Limb (tissue), 2 donors: ENCODE measurements around the gene RPUSD3.
"Not testable (repeated sequence)": the region's sequence is repeated elsewhere in the genome, so short reads cannot be mapped to it uniquely, and the experiment has no call there.

Source experiments
- DNase-seq, 2 donors: peaks; one replicate each; pipeline ENCODE4 v3.0.0-alpha.2; 2016; ENCODE audit errors: extremely low spot score in 2 of 2

Gene RPUSD3, protein sequence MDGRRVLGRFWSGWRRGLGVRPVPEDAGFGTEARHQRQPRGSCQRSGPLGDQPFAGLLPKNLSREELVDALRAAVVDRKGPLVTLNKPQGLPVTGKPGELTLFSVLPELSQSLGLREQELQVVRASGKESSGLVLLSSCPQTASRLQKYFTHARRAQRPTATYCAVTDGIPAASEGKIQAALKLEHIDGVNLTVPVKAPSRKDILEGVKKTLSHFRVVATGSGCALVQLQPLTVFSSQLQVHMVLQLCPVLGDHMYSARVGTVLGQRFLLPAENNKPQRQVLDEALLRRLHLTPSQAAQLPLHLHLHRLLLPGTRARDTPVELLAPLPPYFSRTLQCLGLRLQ

DNA sequence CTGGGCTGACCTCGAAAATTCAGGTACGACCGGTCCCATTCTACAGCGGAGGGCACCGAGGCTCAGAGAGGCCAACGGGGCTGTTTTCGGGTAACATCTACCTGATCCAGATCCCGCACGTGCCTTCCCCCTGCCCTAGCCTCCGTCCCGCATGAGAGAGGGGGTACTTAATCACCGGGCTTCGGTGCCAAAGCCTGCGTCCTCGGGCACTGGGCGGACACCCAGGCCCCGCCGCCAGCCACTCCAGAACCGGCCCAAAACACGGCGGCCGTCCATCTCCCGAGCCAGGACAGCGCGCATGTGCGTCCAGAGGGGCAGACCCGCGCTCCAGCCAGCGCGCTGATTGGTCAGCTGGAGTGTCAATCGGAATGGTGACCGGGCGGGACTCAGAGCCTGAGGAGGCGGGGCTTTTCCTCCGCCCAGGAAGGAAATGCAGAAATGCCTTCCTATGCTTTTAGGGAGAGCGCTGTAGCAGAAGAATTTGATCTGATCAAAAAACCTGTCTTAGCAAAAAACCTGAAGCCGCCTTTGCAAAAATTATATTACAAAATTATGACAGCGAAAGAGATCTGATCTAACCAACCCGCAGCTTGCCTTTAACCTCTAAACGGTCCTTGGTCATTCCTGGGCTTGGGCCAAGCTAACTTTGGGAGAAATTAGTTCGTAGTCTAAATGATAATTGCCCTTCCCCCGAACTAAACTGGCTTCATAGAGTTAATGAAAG lies at the start of gene RPUSD3:
RPUSD3 (minus strand) TSS at position 294 of the 724 bp plus-strand sequence; CDS start at position 276, 18 bp downstream.
- peak; percentile 93 to 99 for DNase-seq

DNA sequence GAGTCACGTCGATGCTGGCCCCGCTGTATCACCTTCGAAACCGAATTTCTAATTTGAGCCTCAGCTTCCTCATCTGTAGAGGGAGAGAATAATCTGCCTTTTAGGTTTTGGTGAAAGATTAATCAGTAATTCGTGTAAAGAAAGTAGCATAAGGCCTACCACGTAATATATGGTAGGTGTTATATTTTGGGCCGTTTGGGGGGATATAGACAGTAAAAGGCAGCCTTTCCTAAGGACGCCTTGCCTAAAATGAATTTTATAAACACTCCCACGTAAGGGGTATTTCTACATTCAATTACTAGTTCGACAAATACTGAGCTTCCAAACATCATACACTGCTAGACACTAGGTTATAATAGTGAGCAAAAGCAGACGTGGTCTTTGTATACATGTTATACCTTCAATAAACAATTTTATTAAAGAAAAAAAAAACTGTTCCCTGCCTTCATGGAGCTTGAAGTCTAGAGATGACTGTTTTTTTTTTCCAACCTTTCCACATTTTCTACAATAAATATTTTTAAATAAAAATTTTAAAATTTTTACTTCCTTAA lies 47.3 kb upstream of the RPUSD3 start:
- no peak for DNase-seq

DNA sequence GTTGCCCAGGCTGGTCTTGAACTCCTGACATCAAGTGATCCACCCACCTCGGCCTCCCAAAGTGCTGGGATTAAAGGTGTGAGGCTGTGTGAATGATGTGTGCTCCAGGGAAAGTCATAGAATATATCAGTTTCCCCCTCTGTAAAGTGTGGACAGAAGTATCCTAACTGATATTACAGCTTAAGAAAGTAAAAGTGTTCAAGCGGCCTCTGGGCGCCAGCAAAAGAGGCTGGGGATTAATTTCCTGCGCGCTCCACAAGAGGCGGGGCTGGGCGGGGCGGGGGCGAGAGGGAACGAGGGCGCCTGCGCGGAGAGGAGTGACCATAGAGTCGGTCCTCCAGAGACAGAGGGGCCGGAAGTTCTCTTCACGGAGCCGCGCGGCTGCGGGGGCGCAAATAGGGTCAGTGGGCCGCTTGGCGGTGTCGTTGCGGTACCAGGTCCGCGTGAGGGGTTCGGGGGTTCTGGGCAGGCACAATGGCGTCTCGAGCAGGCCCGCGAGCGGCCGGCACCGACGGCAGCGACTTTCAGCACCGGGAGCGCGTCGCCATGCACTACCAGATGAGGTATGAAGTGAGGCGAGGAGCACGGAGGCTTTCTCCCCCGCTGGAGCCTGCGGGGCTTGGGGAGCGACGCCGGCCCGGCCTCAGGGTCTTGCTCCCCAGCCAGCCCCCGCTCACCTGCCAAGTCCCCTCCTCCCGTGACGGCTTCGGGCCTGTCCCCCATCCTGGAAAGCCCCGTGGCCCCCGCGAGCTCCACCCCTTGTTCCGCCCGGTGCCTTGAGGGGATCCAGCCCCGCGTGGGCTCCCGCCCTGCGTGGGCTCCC lies 46.7 kb upstream of the RPUSD3 start, which contains the start of gene JAGN1:
JAGN1 (plus strand) TSS at position 362 of the 823 bp plus-strand sequence; CDS start at position 475, 113 bp downstream.
- peak; percentile 84 to 96 for DNase-seq

DNA sequence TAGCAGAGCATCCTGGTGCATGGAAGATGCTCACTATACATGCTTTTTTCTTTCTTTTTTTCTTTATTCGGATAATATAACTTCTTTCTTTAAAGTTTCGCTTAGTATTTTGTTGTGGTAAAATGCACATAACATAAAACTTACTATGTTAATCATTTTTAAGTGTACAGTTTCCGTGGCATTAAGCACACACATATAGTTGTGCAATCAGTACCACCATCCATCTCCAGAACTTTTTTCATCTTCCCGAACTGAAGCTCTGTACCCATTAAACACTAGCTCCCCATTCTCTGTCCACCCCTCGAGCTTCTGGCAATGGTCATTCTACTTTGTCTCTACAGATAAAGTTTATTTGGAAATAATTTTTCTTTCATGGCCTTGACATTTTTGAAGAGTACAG lies 45.6 kb upstream of the RPUSD3 start:
- DNase-seq, result no peak

DNA sequence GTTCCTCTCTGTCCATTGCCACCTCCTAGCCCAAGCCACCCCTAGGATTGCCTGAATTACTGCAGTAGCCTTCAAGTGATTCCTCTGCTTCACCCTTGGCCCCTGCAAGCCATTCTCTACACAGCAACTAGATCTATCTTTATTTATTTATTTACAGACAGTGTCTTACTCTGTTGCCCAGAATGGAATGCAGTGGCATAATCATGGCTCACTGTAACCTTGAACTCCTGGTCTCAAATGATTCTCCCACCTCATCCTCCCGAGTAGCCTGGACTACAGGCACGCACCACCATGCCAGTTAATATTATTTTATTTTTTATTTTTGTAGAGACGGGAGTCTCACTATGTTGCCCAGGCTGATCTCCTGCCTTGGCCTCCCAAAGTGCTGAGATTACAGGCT lies 44.7 kb upstream of the RPUSD3 start:
- DNase-seq, result no peak

DNA sequence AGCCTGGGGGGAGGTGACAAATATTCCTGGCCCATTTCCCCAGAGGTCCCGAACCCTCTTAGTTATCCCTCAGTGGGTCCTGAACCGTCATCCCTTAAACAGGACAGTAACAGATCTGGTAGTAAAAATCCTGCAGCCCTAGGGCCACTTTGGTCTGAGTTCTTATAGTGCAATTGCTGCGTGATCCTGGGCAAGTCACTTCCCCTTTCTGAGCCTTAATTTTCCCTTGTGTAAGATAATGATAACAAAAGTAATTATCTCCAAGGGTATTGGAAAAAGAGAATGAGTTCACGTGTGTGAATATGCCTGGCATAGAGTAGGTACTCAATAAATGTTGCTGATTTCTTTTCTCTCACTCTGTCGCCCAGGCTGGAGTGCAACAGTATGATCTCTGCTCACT lies 43.7 kb upstream of the RPUSD3 start:
- no peak for DNase-seq

DNA sequence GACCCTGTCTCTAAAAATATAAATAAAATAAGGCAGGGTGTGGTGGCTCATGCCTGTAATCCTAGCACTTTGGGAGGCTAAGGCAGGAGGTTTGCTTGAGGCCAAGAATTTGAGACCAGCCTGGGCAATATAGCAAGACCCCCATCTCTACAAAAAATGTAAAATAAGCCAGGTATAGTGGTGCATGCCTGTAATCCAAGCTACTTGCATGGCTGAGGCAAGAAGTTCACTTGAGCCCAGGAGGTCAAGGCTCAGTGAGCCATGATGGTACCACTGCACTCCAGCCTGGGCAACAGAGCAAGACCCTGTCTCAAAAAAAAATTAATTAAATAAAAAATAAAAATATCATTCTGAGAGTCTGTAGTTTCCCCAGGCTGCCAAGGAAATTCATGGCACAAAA lies 42.5 kb upstream of the RPUSD3 start:
- no peak for DNase-seq

DNA sequence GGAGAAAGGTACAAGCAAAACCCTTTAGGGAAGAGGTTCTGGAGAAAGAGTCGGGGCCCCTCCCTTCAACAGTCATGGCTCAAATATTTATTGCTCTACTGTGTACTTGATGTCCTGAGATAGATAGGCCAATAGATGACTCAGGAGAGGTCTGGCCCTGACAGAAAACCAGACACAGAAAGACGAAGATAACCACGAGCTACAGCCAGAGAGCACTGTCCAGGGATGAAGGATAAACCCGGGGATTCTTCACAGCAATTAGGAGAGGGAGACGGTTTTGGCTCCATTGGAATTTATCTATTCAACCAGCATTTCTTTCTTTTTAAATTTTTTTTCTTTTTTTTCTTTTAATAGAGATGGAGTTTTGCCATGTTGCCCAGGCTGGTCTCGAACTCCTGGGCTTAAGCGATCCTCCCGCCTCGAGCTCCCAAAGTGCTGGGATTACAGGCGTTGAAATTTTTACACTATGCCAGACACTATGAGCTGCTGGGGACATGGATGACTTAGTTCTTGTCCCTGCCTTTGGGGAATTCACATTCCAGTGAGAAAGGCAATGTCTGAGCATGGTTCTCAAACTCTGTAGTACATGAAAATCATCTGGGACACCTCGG lies 40.9 kb upstream of the RPUSD3 start:
- no peak for DNase-seq

DNA sequence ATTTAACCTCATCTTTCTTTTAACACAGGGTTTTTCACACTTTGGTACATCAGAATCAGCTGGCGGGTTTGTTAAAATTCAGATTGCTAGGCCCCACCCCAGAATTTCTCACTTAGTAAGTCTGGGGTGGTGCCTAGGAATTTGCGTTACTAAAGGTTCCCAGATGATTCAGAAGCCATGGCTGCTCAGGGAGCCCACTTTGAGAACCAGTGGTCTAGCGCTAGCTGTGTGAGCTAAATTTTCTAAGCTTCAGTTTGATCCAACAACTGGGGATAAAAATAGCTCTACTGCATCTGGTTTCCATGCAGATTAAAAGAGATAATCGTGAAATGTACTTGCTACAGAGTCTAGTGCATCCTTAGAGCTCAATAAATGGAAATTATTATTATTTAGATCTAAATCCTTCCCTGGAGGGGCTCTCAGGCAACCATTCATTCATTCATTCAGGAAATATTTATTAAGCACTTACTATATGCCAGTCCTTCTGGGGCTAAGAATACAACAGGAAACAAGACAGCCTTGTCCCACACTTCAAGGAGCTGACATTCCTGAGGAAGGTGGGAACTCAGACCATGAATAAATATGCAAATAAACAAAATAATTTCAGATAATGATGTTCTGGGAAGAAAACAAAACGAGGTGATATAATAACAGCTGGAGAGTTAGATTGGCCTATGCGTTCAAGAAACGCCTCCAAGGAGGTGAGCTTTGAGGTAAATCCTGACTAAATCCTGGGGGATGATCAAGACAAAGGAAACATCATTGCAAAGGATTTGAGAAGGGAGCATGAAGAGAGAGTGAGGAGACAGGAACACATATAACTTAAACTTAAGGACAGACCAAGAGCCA lies 40.1 kb upstream of the RPUSD3 start:
- DNase-seq, result no peak

DNA sequence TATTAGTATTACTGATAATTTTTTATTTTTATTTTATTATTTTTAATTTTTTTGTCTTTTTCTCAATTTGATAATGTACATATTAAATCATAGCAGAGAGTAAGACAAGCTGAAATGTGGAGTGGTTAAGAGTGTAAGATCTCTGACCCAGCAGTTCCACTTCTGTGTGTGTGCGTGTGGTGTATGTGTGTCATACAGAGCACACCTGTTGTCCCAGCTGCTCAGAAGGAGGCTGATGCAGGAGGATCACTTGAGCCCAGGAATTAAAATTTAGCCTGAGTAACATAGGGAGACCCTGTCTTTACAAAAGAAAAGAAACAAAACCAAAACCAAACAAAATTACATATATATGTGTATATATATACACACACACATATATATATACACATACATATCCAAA lies 37.6 kb upstream of the RPUSD3 start:
- no peak for DNase-seq

DNA sequence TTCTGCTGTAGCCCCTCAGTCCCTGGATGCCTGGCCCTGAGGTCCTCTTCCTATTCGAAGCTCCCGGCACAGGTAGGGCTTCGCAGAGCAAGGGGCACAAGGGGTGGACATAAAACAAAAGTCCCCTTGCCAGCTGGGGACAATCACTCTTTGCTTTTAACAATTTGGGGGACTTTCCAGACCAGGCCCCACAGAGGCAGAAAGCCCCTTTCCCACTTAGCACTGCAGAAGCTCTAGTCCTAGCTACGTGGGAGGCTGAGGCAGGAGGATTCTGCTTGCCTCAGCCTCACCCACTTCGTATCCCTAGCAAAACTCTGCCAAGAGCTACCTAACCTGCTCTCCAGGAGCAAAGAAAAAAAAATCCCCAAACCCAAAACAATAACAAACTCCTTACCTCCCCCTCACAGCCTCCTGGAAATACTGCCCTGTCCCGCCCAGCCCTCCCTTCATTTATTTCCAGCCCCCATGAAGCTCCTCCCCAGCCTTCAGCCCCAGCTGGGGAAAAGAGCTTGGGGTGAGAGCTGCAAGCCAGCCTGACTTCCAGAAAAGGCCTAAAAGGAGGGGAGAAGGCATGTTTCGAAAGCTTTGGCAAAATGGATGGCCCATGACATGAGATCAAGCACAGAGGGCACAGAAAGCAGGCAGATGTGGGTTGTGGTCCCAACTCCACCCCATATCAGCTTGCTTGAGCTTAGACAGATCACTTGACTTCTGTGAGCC lies 36.2 kb upstream of the RPUSD3 start, which contains the start of gene CIDEC:
CIDEC (minus strand) TSS at position 424 of the 720 bp plus-strand sequence. CDS start 1,767 bp downstream, outside the sequence.
- no peak for DNase-seq

DNA sequence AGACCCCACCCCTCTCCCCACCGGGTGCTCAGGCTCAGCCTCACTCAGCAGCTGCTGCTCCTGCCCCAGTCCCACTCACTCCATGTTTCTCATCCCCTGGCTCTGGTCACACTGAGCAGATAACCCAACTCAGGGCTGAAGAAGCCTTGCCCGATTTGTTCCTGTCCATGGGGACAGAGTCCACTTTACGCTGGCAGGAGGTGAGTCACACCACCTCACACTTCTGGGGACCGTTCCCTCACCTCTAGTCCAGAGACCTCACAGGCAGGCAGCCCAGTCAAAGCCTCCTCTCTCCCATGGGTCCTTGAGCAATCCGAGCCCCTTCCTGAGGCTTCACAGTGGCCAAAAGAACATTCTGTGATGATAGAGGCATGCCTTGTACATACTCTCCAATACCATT lies 34.9 kb upstream of the RPUSD3 start:
- no peak for DNase-seq

DNA sequence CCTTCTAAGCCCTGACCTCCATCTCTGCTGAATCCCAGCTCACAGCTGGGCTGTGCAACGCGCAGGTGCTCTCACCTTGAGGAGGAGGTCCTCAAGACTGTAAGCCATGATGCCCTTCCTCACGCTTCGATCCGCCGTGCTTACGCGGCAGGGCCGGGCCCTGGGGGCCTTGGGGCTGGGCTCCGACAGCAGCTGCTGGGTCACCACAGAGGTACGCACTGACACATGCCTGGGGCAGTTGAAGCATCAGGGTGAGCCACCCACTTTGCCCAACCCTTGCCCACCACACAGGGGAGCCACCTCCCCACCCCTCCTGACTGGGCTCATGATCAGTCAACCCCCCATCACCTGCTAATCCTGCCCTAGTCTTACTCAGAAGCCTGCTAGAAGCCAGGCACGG lies 33.2 kb upstream of the RPUSD3 start:
- DNase-seq, result no peak

DNA sequence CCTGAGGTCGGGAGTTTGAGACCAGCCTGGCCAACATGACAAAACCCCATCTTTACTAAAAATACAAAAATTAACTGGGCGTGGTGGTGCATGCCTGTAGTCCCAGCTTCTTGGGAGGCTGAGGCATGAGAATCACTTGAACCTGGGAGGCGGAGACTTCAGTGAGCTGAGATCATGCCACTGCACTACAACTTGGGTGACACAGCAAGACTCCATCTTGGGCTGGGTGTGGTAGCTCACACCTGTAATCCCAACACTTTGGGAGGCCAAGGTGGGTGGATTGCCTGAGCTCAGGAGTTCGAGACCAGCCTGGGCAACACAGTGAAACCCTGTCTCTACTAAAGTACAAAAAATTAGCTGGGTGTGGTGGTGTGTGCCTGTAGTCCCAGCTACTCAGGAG lies 32.4 kb upstream of the RPUSD3 start:
- not testable (repeated sequence) for DNase-seq

DNA sequence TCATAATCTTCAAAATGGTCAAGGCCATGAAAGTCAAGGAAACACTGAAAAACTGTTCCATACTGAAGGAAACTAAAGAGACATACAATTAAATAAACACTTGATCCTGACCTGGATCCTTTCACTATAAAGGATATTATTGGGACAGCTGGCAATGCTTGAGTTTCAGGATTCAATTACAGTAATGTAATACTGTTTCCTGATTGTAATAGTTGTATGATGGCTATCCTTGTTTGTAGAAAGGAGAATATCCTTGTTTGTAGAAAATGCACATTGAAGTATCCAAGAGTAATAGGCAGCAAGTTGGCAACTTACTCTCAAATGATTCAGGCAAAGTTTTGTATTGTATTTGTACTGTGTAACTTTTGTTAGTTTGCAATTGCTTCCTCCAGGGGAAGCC lies 31.6 kb upstream of the RPUSD3 start:
- DNase-seq, result no peak

DNA sequence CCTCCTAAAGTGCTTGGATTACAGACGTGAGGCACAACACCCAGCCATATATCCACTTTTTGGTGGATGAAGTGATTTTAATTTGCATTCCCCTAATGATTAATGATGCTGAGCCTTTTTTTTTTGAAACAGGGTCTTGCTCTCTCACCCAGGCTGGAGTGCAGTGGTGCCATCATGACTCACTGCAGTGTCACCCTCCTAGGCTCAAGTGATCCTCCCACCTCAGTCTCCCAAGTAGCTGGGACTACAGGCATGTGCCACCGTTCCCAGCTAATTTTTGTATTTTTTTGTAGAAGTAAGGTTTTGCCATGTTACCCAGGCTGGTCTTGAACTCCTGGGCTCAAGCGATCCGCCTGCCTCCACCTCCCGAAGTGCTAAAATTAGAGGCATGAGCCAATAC lies 28.3 kb upstream of the RPUSD3 start:
- not testable (repeated sequence) for DNase-seq

DNA sequence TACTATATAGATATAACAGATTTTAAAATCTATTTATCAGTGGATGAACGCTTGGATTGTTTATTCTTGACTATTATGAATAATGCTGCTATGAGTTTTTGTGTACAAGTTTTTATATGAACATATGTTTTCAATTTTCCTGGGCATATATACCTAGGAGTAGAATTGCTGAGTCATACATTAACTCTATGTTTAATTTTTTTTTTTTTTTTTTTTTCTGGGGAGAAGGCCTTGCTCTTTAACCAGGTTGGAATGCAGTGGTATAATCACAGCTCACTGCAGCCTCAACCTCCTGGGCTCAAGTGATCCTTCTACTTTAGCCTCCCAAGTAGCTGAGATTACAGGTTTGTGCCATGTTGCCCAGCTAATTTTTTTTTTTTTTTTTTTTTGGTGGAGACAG lies 27.2 kb upstream of the RPUSD3 start:
- DNase-seq, result no peak

DNA sequence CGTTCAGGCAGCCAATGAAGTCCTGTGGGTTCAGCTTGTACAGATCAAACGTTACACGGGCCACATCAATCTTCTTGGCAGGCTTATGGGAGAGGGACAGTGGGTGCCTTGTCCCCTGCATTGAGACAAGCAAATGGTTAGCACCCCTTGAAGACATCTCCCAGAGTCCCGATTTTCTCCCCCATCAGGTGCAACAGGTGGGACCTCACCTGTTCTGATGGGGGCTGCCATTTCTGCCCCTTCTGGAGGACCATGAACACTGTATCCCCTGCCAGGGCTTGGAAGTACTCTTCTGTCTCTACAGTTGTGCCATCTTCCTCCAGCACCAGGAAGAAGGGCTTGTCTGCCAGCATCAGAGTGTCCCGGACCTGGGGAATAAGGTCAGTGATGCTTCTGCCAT lies 26.1 kb upstream of the RPUSD3 start:
- DNase-seq, result no peak

DNA sequence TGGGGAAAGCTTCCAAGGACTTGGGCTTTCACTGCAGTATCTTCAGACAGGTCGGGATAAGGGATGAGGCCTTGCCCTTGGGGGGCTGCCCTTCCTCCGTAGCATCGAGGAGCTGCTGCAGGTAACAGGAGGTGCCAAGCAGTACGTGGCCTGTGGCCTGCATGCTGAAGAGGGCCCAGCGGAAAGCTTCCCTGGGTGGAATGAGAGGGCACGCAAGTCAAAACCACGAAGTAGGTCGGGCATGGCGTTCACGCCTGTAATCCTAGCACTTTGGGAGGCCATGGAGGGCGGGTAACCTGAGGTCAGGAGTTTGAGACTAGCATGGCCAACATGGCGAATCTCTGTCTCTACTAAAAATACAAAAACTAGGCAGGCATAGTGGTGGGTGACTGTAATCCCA lies 23.3 kb upstream of the RPUSD3 start:
- no peak for DNase-seq

DNA sequence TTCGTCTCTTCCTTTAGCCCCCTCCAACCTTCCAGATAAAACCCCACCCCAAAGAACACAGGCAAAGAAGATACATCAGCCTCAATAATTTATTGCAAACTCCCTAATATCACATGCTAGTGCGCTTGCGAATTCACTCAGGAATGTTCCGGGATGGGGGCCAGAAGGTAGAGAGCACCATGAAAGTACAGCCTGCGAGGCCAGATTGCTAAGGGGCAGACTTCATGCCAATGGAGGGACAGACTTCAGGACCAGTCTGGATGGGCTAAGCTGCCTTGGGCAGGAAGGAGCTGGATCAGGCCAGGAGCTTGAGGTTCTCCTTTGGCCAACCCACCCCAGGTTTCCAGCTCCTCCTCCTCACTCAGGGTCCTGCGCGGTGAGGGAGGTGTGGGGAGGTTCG lies 22.8 kb upstream of the RPUSD3 start:
- no peak for DNase-seq
